HG03097 (cell line): ENCODE results near the gene UBTD1.

Experiments used
- ATAC-seq: cut with Tn5 transposase; IDR thresholded peaks from one replicate; pipeline ENCODE4 v1.9.1; 2021; ENCODE audit not compliant: unreplicated experiment, low FRiP score

UBTD1 gene

GRCh38 chr10:97601268-97602215 lies 102.8 kb downstream of the UBTD1 start:
- no peak for ATAC-seq

- no peak for ATAC-seq
Observed at GRCh38 chr10:97607095-97607636, 108.4 kb downstream of the UBTD1 start.

GRCh38 chr10:97608991-97609561 lies 110.4 kb downstream of the UBTD1 start:
- no peak for ATAC-seq

DNA sequence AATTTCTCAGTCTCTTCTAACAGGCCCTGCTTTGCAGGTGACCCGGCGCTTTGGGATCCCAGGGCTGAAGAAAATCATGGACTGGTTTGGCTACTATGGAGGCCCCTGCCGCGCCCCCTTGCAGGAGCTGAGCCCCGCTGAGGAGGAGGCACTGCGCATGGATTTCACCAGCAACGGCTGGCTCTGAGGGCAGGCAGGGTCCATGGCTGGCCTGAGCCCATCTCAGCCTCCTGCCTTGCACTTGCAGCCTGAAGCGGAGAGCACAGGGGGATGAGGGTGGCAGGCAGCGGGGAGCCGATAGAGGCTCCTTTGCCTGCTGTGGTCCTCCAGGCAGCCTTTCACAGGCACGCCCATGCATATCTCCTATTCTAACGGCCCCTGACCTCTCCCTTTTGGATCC lies 112.7 kb downstream of the UBTD1 start:
- ATAC-seq: no peak

- no peak for ATAC-seq
Observed at GRCh38 chr10:97612386-97612785, 113.7 kb downstream of the UBTD1 start.

- ATAC-seq: no peak
Observed at GRCh38 chr10:97618285-97618684, 119.6 kb downstream of the UBTD1 start.

GRCh38 chr10:97618733-97619132 lies 120.0 kb downstream of the UBTD1 start:
- no peak for ATAC-seq
